GM18508 (cell line): ENCODE results near the gene WDR49.

Experiments used
- ATAC-seq: cut with Tn5 transposase; IDR thresholded peaks from one replicate; pipeline ENCODE4 v1.9.1; 2021; ENCODE audit warnings: moderate number of reproducible peaks; ENCODE audit not compliant: insufficient read depth, unreplicated experiment

WDR49 gene

GRCh38 chr3:167497903-167498302, 155.8 kb downstream of the WDR49 start:
- ATAC-seq = no peak

DNA sequence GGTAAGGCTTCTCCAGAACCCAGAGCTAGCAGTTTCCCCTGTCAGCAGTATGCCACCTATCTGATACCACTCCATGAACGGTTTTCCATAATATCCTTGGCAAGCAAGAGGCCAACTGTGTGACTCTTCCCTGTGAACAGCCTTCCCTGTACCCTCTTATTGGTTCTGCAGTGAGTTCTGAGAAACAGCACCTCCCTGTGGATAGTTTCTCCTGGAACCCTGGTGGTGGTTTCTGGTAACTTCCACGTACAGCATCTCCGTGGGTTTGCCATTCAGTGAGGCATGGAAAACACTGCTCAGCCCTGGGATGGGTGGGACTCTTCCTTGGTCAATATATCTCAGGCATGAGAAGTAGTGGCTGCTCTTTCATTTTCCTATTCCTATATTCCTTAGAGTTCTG, 160.5 kb downstream of the WDR49 start:
- ATAC-seq = no peak

GRCh38 chr3:167491621-167492020, 162.1 kb downstream of the WDR49 start:
- ATAC-seq = no peak

- ATAC-seq = no peak
These were observed 164.2 kb downstream of the WDR49 start for GRCh38 chr3:167489571-167489970.

DNA sequence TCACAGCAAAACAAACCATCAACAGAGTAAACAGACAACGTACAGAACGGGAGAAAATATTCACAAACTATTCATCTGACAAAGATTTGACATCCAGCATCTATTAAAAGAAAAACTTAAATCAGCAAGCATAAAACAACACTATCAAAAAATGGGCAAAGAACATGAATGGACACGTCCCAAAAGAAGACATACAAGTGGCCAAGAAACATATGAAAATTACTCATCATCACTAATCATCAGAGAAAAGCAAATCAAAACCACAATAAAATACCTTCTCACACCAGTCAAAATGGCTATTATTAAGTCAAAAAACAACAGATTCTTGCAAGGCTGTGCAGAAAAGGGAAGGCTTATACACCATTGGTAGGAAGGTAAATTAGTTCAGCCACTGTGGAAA, 166.2 kb downstream of the WDR49 start:
- no peak for ATAC-seq

DNA sequence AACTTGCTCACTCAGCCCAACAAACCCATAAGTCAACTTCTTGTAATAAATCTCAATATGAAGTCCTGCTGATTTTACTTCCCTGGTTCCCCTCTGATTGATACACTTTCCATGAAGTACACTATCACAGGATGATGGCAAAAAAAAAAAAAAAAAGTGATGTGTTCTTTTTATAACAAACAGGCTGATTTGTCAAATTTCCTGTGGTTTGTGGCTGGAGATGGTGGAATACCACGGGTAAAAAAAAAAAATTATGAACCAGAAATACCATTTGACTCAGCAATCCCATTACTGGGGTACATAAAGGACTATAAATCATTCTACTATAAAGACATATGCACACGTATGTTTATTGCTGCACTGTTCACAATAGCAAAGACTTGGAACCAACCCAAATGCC, 169.2 kb downstream of the WDR49 start:
- ATAC-seq = no peak

- ATAC-seq = no peak
These were observed 169.8 kb downstream of the WDR49 start for GRCh38 chr3:167483708-167484475.

DNA sequence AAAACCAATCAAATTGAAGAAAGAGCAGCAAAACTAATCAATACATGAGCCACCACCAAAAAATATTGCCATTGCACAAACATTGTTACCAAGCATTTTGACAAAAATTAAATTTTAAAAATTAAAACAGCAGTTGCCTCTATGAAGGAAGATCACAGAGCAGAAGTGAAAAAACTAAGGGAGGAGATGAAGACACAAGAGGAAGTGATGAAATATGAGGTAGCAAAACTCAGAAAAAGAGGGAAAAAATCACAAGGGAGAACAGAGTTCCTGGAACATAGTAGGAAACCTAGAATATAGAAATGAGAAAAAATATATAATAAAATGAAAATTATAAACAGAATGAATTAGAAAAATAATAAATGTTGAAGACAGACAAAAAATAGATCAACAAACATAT, 172.6 kb downstream of the WDR49 start:
- ATAC-seq = no peak

DNA sequence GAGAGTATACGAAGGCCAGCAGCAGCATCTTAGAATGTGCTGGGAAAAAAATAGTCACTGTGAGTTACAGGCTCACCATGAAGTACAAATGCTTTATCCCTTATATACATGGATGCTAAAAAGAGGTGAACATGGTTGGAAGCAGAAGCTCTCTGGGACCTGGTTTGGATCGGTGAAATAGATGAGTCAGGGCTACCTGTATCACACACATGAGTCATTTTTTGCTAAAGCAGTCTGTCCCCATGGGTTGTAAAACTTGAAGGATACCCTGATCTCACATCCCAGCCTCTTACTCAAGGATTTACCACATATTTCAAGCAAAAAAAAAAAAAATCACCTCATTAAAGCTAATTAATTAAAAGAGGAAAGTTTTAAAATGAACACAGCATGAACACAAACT, 173.0 kb downstream of the WDR49 start:
- ATAC-seq = no peak

DNA sequence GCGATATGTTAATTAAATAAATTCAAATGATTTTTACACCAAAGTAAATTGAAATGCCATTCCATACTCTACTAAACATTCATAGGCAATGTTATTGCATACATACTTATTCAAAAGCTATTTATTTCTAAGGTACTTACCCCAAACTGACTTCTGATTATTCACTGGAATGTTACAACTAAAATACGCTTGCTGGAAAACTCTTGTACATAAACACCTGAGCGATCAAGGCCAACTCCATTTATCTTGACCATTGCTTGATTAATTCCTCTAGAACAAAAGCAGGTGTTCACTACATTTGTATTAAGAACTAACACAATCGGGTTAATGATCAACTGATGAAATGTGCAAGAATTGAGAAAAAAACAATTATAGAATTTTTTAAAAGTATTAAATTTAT, 179.9 kb downstream of the WDR49 start, which contains the start of gene SERPINI2:
Gene SERPINI2 (minus strand): TSS at position 180 of the 400 bp plus-strand sequence. CDS start 2,208 bp downstream, outside the sequence.
- ATAC-seq = no peak

- no peak for ATAC-seq
These were observed 184.4 kb downstream of the WDR49 start for GRCh38 chr3:167469381-167469780.

DNA sequence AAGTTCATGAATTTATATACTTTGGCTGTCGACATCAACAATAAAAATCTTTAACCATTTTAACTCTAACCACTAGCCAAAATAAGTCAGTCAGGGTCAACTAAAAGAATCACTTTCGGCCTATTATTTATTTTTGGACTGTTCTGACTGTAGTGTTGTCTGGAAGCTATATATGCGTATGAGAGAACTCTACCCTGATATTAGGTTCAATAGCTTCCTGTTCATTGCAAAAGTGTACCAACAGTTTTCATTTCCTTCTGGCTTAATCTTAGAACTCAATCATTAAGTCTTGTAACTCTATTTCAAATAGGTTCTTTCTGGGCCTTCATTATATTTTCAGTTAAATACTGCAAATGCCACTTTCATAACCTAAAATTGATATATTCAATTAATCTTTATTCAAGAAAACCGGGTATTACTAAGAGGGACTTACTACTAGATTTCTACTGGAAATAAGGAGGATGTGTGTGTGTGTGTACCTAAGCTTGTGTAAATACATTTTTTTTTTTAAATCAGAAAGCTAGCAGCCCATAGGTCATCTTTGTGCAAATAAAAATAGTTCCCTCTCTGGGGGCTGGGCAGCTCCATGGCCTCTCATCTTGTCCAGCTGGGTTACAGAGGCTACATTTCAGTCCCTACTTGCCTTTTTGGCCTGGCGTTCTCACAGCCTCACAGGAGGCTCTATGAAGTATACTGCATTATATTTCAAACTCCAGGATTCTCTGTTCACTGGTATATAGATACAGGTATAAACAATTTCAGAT, 185.7 kb downstream of the WDR49 start:
- ATAC-seq = no peak

GRCh38 chr3:167466966-167467365, 186.8 kb downstream of the WDR49 start:
- ATAC-seq = no peak

- no peak for ATAC-seq
These were observed 197.5 kb downstream of the WDR49 start for GRCh38 chr3:167456157-167456799.

DNA sequence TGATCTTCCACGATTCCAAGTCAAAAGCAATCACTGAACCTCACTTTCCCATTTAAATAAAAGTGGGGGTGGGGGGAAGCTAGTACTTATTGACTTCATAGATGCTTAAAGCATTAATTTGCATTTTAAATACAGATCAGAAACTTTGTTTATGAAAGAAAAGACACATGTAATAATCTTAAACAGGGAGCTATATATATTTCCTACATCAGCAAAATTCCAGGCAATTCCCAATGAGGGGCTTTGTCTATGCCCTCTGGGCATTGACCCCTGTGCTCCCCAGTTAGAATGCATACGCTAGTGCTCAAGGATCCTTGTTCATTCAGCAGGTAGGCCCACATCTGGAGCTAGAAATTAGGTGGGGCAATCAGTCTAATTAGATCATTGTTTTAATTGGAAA, 199.9 kb downstream of the WDR49 start:
- ATAC-seq = no peak

- no peak for ATAC-seq
These were observed 202.5 kb downstream of the WDR49 start for GRCh38 chr3:167451282-167451681.

GRCh38 chr3:167450675-167451074, 203.1 kb downstream of the WDR49 start:
- ATAC-seq = no peak

DNA sequence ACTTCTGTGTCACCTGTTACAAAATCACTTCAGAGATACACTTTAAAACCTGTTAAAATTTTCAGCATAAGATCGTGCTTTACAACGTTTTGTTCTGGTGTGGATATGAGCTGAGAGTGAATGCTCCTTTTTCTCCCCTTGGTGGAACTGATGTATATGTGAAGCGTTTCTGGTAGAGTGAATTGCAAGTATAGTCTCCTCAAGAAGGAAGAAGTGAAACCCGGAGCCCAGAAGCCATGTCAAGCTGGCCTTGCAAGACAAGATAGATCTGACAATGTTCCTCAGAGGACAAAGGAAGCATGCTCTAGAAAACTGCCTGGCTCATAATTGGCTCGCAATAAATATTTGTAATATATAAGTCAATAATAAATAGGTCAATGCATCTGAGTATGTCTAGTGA, 203.5 kb downstream of the WDR49 start:
- no peak for ATAC-seq

DNA sequence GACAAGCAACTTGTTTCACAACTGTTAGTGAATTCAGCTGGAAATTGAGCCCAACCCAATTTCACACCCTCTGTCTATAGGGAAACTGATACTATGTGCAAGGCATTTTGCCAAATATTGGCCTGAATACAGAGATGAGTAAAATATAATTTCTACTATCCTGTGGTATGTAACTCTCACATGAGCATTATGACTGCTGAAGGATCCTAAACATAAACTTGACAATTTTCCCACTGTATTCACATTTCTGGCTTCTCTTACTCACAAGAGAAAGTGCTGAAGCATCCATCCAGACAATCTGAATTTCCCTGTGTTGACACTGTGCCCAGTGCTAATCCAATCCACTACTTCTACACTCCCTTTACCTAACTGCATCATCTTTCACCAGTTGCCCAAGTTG, 208.3 kb downstream of the WDR49 start:
- no peak for ATAC-seq

DNA sequence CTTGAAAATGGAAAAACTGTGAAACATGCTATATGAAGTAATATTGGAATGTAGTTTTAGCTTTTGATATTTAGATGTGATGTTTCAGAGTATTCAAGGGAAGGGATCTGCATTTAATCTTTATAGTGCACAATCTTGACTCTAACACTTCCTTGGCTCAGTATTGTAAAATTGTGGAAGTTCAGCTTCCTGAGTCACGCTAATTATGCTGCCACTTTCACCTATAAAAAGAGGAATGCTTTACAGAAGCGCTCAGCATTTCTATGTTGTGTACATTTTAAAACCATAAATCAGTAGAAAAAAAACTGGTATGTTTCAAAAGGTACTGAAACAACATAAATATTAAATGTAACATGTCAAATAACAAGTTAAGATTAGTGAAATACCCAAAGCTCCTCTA, 212.5 kb downstream of the WDR49 start:
- ATAC-seq = no peak

- no peak for ATAC-seq
These were observed 216.2 kb downstream of the WDR49 start for GRCh38 chr3:167437428-167438139.
